Kidney glomerular epithelial cell (primary cell): ENCODE results near the gene SRGAP1.
A peak's percentile ranks its signal among the peaks of the same experiment; 100 is the strongest.

Experiments used
- DNase-seq: peaks from one replicate; lab custom pipeline; 2025; lab: John Stamatoyannopoulos, UW

Gene SRGAP1

DNA sequence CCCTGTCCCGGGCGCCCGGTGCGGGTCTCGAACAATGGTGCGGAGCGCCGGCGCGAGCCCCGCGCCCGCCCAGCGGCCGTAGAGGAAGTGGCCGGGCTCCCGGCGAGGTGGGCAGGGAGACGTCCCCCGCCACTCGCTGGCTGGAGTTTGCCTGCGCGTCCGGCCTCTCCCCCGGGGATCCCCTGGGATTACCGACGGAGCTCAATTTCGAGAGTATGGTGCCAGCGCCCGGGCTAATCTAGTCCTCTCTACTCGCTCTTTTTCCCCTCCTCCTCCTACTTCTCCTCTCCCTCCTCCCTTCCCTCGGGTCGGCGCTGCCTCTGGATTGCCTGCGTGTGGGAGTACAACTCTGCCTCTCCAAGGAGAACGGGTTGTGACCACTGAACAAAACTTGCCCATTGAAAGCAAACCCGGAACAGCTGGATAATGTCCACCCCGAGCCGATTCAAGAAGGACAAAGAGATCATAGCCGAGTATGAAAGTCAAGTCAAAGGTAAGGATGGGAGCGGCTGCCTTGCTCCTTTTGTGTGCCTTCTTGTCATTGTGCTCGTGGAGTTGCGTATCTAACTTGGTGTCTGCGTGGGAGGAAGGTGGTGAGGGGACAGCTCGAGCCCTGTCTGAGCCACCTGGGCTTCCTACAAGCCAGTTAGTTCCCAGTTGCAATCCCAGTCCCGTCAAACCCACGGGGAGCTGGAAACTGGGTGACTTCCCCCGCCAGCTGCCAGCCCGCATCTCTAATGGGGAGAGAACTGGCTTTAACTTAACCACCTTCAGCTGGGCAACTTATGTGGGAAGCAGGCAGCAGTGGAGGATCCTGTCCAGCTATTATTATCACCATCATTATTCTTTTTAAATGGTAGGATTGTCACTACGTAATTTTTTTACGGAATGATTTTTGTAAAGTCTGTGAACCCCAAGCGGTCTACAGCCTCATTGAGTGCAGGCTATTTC is at the start of gene SRGAP1:
TSS of gene SRGAP1 (plus strand) at position 310 of the 951 bp plus-strand sequence. CDS start at position 427, 117 bp downstream.
- DNase-seq, result peak; percentile 79

GRCh38 chr12:63795032-63795687 is 49.3 kb upstream of the SRGAP1 start:
- no peak for DNase-seq

GRCh38 chr12:63795944-63796343 is 48.6 kb upstream of the SRGAP1 start:
- no peak for DNase-seq

DNA sequence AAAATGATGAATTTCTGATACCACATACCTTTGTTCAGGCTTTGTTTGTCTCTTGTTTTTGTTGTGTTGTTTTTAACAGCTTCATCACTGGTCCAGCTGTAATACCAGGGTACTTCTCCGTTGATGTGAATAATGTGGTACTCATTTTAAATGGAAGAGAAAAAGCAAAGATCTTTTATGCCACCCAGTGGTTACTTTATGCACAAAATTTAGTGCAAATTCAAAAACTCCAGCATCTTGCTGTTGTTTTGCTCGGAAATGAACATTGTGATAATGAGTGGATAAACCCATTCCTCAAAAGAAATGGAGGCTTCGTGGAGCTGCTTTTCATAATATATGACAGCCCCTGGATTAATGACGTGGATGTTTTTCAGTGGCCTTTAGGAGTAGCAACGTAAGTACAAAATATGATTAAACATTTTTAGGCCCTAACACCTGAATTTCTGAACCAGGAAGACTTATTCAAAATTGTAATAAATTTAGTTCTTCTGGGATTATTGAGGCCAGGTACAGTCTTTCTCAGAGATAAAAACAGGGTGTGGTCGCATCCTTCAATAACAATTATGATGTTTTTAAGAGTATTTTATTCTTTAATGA is 42.4 kb upstream of the SRGAP1 start:
- peak; percentile 41 for DNase-seq

DNA sequence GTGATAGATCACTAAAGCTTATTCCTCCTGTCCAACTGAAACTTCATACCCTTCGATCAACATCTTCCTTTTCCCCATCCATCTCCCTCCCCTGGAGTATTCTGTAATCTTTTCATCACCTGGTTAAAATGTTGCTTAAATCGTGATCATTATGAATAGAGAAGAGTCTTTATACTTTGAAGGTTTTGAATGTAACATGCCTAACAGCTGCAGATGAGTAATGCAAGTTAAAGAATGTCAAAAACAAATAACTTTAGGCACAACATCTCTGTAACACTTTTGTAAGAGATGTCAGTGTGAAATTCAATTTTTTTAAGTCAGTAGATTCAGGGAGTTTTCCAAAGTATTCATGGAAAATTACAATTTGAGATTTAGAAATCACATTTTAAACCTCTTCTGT is 39.8 kb upstream of the SRGAP1 start:
- DNase-seq, result no peak

GRCh38 chr12:63805704-63806672 is 38.5 kb upstream of the SRGAP1 start:
- no peak for DNase-seq

DNA sequence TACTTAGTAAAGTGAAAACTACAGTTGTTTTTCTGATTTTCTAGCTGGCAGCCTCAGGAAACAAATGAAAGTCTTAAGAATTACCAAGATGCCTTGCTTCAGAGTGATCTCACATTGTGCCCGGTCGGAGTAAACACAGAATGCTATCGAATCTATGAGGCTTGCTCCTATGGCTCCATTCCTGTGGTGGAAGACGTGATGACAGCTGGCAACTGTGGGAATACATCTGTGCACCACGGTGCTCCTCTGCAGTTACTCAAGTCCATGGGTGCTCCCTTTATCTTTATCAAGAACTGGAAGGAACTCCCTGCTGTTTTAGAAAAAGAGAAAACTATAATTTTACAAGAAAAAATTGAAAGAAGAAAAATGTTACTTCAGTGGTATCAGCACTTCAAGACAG is 35.9 kb upstream of the SRGAP1 start:
- no peak for DNase-seq

GRCh38 chr12:63809566-63809965 is 34.9 kb upstream of the SRGAP1 start:
- DNase-seq, result no peak

GRCh38 chr12:63811334-63811733 is 33.2 kb upstream of the SRGAP1 start:
- no peak for DNase-seq

- DNase-seq, result no peak
Observed at GRCh38 chr12:63811755-63812154, 32.7 kb upstream of the SRGAP1 start.

- no peak for DNase-seq
Observed at GRCh38 chr12:63814146-63814772, 30.2 kb upstream of the SRGAP1 start.

GRCh38 chr12:63815482-63815852 is 29.0 kb upstream of the SRGAP1 start:
- no peak for DNase-seq

- DNase-seq, result no peak
Observed at GRCh38 chr12:63816031-63816430, 28.5 kb upstream of the SRGAP1 start.

DNA sequence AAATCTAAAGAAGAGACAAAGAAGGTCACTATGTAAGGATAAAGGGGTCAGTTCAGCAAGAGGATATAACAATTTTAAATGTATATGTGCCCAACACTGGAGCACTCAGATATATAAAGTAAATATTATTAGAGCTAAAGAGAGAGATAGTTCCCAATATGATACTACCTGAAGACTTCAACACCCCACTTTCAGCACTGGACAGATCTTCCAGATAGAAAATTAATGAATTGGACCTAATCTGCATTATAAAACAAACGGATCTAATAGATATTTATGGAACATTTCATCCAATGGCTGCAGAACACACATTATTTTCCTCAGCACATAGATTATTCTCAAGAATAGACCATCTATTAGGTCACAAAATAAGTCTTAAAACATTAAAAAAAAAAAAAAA is 24.1 kb upstream of the SRGAP1 start:
- DNase-seq, result no peak

DNA sequence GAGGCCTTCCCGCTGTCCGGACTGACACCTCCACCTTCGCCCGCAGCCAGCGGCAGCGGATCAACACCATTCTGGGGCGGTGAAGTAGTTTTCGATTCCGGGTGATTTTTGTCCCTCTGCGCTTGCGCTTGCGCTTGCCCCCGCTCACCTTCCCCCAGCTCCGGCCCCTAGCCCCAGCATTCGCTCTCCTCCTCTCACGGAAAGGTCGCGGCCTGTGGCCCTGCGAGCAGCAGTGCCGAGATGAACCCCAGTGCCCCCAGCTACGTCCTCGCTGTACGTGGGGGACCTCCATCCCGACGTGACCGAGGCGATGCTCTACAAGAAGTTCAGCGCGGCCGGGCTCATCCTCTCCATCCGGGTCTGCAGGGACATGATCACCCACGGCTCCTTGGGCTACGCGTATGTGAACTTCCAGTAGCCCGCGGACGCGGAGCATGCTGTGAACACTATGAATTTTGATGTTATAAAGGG is 22.7 kb upstream of the SRGAP1 start:
- DNase-seq, result no peak

- DNase-seq, result peak; percentile 12
Observed at GRCh38 chr12:63822352-63822751, 22.1 kb upstream of the SRGAP1 start.

DNA sequence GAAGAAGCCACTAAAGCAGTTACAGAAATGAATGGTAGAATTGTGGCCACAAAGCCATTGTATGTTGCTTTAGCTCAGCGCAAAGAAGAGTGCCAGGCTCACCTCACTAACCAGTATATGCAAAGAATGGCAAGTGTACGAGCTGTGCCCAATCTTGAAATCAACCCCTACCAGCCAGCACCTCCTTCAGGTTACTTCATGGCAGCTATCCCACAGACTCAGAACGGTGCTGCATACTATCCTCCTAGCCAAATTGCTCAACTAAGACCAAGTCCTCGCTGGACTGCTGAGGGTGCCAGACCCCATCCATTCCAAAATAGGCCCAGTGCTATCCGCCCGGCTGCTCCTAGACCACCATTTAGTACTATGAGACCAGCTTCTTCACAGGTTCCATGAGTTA is 21.5 kb upstream of the SRGAP1 start:
- DNase-seq, result no peak

GRCh38 chr12:63826006-63826585 is 18.4 kb upstream of the SRGAP1 start:
- peak; percentile 46 for DNase-seq

DNA sequence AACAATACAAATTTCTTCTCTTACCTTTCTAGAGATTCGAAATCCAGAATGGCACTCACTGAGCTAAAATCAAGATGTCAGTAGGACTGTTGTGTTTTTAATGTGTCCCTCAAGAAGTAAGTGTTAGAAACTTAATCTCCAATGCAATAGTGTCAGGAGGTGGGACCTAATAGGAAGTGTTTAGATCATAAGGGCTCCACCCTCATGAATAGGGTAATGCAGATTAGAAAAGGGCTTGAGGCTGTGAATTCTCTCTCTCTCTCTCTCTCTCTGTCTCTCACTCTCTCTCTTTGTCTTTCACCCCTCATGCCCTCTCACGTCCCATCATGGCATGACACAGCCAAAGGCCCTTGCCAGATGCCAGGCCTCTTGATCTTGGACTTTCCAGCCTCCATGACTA is 15.6 kb upstream of the SRGAP1 start:
- no peak for DNase-seq

GRCh38 chr12:63836046-63836445 is 8.5 kb upstream of the SRGAP1 start:
- DNase-seq, result no peak

GRCh38 chr12:63836936-63837335 is 7.6 kb upstream of the SRGAP1 start:
- no peak for DNase-seq
